22Rv1 (cell line): ENCODE results near the gene BPIFB3.

Experiments used
- H3K27ac ChIP-seq: fragments of 450-650 bp; 2 replicates; pipeline ENCODE4 v1.5.1; 2017
- ZFX ChIP-seq: fragments of 450-650 bp; IDR thresholded peaks from 2 replicates; pipeline ENCODE4 v1.6.1; 2017; ENCODE audit warnings: antibody characterized with exemption, borderline replicate concordance
- TF ChIP-seq, protein P1 (sequence below): fragments of 450-650 bp; IDR thresholded peaks from 2 replicates; pipeline ENCODE4 v1.5.1; 2017; ENCODE audit warnings: mild to moderate bottlenecking

The BPIFB3 gene

DNA sequence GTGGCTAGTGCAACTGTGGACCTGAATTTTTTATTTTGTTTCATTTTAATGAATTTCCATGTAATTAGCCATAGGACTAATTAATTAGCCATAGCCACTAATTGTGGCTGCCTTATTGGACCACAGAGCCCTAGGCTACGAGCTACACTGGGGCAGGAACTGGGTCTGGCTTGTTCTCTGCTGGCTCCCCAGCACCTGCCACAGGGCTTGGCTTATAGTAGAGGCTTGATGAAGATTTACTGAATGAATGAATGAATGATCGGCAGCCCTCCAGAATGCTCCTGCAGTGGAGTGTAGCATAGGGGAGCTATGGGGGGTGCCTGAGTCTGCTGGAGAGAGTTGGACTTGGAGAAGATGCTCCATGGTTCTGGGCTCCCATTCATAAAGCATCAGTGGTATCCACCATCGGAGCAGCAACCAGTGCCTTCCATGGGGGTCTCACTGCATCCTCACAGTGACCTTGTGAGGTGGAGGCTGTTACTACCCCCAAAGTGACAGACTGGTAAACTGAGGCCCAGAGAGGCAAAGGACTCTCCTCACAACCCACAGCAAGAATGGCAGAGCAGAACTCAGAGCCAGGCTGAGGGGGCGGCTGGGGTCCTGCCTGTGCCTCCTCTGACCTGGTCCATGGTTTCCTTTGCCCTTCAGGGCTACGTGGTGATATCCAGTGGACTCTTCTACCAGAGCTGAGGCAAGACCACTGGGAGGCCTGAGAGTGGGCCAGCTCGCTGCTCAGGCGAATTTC lies 30.8 kb upstream of the BPIFB3 start:
- TF ChIP-seq, protein P1, sequence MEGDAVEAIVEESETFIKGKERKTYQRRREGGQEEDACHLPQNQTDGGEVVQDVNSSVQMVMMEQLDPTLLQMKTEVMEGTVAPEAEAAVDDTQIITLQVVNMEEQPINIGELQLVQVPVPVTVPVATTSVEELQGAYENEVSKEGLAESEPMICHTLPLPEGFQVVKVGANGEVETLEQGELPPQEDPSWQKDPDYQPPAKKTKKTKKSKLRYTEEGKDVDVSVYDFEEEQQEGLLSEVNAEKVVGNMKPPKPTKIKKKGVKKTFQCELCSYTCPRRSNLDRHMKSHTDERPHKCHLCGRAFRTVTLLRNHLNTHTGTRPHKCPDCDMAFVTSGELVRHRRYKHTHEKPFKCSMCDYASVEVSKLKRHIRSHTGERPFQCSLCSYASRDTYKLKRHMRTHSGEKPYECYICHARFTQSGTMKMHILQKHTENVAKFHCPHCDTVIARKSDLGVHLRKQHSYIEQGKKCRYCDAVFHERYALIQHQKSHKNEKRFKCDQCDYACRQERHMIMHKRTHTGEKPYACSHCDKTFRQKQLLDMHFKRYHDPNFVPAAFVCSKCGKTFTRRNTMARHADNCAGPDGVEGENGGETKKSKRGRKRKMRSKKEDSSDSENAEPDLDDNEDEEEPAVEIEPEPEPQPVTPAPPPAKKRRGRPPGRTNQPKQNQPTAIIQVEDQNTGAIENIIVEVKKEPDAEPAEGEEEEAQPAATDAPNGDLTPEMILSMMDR, result no peak
- TF ChIP-seq ZFX, result no peak

DNA sequence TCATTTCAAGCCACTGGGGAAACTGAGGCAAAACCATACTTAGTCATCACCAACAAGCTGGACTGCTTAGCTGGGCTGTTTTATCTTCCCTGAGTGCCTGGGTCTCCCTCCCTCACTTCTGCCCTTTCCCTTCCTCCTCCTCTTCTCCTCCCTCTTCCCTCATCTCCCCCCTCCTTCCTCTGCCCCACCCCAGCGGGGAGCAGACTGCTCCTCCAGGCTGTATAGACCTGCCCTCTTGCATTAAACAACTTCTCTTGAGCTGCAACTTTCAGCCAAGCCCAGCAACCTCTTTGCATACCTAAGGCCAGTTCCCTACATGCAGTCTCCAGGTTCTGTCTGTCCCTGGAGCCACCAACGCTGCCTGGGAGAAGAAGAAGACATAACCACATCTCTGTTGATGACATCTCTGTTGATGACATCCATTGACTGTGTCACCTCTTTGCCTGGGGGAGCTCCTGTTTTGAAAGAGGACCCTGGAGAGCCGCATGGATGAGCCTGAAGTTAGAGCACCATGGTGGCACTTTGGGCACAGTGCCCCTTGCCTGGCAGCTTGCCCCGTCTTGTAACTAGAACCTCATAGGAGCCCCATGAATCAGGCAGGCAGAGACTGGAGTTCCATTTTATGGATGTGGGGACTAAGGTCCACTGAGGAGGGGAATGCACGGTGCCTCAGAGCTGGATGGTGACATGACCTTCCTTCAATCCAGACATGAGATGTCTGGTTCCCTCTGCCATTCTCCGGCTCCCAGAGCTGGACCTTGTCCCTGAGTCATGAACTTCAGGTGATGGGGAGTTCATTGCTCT lies 30.1 kb upstream of the BPIFB3 start:
- TF ChIP-seq, protein P1, result no peak
- TF ChIP-seq ZFX, result no peak

More for the DNA sequence above, 30.8 kb upstream of the BPIFB3 start:
- H3K27ac ChIP-seq, result no peak overlapping the region

GRCh38 chr20:33024243-33024560 lies 29.5 kb upstream of the BPIFB3 start:
- TF ChIP-seq, protein P1, result no peak
- TF ChIP-seq ZFX, result no peak

More for the DNA sequence above, 30.1 kb upstream of the BPIFB3 start:
- H3K27ac ChIP-seq, result no peak overlapping the region

DNA sequence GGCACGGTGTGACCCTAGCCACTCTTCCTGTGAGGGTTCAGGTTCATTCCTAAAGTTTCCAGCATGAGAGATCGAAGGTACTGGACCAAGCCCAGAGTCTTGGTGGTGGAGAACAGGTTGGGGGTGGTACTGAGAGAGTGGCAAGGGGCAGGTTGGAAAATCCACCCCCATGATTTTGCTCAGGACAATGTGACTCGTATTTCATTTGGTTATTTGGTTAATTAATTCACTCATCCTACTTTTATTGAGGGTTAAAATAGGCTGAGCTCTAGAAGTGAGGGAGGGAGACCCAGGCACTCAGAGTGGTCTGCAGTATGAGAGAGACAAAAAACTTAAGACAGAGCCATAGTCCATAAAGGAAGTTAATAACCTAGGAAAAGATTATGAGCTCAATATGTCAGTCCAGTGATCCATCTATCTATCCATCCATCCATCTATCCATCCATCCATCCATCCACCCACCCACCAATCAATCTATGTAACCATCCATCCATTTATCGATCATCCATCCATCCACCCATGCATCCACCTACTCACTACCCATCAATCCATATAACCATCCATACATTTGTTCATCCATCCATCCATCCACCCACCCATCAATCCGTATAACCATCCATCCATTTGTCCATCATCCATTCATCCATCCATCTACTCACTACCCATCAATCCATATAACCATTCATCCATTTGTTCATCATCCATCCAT lies 28.9 kb upstream of the BPIFB3 start:
- no peak overlapping the region for H3K27ac ChIP-seq
- TF ChIP-seq, protein P1, result no peak
- no peak for TF ChIP-seq ZFX

More at GRCh38 chr20:33024243-33024560, 29.5 kb upstream of the BPIFB3 start:
- no peak overlapping the region for H3K27ac ChIP-seq

GRCh38 chr20:33025318-33025876 lies 28.3 kb upstream of the BPIFB3 start:
- H3K27ac ChIP-seq, result no peak overlapping the region
- TF ChIP-seq, protein P1, result no peak
- no peak for TF ChIP-seq ZFX

- H3K27ac ChIP-seq, result no peak overlapping the region
- TF ChIP-seq ZFX, result no peak
- TF ChIP-seq, protein P1, result no peak
Measured at GRCh38 chr20:33026072-33026778, 27.5 kb upstream of the BPIFB3 start.
